UCSD-AML1 (cell line): ENCODE measurements around the gene TESMIN.
A peak's percentile ranks its signal among the peaks of the same experiment; 100 is the strongest.

Experiments used
- DNase-seq: peaks from one replicate; lab custom pipeline; 2025; ENCODE audit not compliant: unreplicated experiment; lab: John Stamatoyannopoulos, UW

TESMIN gene

GRCh38 chr11:68685656-68686380, 65.5 kb downstream of the TESMIN start:
- no peak for DNase-seq

- no peak for DNase-seq
Observed at GRCh38 chr11:68684385-68685356, 66.6 kb downstream of the TESMIN start, which contains the start of gene GAL. TSS of gene GAL (plus strand) at chr11:68684544. CDS start at chr11:68684924, 380 bp downstream.

GRCh38 chr11:68683536-68684384, 67.6 kb downstream of the TESMIN start:
- DNase-seq: no peak

GRCh38 chr11:68683121-68683520, 68.2 kb downstream of the TESMIN start:
- DNase-seq: no peak

- no peak for DNase-seq
Observed at GRCh38 chr11:68682531-68682961, 68.8 kb downstream of the TESMIN start.

DNA sequence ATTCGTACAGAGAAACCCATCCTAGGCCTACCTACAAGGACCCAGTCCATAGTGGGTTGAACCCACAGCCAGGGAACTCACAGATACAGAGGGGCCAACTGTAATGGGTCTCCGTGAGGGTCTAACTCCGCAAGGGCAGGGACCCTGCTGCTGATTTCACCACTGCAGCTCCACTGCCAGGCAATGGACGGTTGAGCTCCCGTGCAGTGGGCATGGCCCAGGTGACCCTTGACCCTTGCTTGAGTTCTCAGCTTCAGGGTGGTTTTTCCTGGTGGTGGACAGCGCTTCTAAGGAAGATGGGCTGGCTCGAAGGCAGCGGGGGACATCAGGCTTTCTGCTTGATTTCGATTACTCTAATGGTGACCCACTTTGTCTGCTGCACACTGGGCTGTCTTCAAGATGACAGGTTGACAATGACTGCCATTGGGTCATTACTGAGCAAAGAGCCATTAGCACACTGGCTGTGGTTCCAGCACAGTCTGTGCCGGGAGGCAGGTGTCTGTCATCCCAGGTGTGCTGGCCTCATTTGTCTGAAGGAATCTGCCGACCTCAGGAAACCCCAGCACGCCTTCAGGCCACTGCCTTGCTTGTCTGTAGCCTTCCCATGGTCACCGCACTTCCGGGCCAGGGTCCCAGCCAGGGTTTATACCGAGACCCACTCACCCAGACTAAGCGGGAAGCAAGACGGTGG, 70.6 kb downstream of the TESMIN start:
- DNase-seq: no peak

- no peak for DNase-seq
Observed at GRCh38 chr11:68678031-68678441, 73.3 kb downstream of the TESMIN start.

DNA sequence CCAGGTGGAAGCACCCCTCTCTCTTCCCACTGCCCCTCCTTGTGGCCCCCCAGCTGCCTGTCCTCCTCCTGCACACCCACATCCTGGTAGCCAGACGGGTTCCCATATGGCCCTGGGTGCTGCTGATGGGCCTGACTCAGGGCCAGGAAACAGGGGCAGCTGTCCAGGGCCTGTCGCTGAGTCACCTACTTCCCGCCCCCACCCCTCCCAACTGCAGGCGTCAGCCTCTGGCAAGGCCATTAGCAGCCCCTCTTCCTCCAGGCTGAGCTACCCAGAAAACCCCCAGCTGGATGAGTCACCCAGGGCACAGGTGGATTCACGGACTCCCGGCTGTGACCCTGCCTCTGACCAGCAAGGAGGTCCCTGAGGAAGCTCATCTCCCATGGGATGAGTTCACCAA, 73.9 kb downstream of the TESMIN start:
- peak; percentile 28 for DNase-seq

DNA sequence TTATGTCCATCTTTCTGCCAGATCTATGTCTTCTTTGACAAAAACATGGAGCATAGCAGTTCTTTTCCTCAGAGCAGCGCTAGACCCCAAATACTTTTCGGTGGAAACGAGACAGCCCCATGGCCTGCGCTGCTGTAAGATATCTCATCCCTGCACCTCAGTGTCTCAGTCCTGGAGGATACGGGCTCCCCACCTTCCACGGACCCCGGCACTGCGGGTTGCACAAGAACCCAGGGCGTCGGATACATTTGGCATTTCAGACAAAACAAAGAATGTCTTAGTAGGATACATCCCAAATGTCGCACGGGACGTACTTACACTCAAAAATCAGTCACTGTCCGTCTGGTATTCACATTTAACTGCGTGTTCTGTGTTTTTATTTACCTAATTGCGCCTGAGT, 76.9 kb downstream of the TESMIN start:
- DNase-seq: no peak

DNA sequence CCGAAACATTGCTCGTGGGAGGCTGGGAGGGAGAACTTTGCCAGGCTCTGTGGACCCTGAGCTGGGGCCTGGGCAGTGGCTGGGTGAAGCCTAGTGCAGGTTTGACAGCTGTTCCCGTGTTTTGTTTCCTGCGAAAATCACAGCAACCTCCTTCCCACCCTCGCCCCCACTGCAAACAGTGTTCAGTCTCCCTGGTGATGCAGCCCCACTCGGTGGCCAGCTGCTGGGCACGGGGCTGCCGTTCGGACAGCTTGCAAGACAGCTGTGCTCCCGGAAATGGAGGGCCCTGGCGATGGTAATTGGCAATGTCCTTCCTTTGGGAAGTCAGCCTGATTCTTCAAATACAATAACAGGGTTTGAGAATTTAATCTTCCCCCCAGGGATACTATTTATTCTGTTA, 77.3 kb downstream of the TESMIN start:
- no peak for DNase-seq

GRCh38 chr11:68673306-68673945, 77.9 kb downstream of the TESMIN start:
- DNase-seq: no peak

DNA sequence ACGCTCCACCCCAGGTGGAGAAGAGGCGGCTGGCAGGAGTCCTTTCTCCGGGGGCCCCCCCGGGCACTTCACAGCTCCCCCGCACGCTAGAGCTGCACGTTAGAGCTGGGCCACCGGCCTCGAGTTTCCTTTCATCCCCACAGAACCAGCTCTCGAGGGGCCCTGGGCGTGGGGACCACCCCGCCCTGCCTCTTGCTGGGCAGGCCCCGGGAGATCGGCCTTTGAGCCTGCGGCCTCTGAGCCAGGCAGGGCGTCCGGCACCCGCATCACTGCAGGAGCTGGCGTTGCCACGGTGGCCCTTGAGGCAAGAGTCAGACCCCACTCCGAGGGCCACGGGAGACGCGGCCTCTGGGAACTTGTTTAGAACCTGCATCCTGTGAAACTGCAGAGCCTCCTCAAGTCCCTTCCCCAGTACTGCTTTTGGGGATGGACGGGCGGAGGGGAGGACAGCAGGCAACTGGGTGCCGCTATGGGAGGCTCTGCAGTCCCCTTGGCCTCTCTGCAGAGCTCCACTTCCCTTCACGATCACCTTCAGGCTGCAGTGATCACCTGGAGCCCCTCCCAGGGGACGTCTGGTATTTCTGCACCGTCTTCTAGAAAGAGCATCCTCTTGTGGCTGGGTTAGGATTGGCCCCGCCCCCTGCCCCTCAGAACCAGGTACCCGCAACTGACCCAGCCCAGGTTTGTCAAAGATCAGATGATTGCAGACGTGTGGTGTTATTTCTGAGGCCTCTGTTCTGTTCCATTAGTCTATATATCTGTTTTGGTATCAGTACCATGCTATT, 80.9 kb downstream of the TESMIN start:
- DNase-seq: no peak

DNA sequence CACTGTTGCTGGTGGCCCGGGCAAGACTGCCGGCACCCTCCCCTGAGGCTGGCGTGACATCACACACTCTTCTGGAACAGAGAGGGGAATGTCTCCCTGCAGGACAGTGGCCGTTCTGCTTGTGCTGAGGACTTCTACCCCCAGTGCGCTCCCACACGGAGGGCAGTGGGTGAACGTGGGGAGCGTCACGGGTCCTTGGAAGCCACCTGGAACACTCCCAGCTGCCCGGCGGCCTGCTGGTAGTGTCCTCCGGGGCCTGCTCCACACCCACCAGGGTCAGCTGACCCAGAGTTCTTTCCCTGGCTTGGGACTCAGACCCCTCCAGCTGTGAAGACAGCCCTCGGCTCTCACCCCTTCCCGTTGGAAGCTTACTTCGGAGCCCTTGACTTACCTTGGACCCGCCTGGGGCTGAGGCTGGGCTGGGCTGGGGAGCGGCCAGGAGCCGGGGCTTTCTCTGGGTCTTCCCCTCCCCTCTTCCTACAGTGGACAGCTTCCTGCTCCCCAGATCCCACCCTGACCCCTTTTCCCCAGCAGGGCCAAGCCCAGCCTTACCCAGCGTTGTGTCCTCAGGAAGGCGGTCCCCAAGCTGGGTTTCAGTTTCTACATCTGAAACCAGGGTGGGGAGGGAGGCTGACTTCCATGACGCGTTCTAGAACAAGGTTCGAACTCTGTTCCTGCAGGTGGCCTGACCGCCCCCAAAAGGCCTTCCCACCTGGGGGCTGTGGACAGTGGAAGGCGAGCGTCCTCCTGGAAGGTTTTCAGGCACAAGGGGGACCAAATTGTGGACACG, 81.8 kb downstream of the TESMIN start:
- DNase-seq: no peak

DNA sequence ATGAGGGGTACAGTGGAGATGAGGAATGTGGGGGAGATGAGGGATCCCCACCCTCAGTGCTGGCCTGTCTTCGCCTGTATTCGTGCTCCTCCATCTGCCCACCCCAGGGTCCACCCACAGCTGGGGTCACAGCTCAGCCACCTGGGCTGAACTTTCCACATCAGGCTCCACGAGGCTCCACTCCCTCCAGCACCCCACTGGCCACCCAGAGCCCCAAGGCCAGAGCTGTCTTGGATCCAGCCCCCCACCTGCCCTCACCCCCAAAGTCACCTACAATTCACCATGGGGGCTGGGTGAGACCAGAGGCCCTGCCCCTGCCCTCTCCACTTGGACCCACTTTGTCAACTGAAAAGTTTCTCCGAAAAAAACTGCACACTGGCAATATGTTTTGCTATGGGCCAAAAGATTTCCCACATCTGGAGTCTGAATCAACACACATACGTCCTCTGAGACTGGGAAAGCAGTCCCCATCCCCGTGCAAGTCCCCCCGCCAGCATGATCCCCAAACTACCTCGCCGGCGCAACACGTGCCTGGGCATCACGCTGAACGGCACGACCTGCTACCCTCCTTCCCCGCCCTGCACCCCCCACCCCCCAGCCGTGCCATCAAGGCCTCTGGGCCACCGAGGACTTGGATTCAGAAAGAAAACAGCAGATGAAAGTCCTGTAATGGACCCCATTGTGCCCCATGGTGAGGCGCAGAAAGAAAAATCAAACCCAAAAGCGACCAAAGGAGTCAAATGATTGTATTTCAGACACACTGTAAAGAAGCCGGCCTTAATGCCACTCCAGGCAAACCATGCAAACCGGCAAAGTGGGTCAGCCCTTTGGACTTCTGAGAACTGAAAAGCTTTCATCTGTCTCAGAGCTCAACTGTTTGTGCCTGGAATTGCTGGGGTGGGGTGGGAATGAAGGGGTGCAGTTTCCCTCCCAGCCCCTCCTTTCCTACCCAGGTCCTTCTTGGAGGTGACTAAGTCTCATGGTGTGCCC, 83.5 kb downstream of the TESMIN start:
- DNase-seq: no peak

DNA sequence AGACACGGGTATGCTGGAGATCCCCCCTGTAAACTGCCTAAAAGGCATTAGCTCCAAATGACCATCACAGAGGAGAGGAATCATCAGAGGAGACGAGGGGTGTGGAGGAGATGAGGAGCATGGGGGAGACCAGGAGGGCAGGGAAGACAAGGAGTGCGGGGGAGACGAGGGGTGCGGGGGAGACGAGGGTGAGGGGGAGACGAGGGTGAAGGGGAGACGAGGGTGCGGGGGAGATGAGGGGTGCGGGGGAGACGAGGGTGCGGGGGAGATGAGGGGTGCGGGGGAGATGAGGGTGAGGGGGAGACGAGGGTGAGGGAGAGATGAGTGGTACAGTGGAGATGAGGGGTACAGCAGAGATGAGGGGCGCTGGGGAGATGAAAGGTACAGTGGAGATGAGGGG, 84.5 kb downstream of the TESMIN start:
- no peak for DNase-seq

DNA sequence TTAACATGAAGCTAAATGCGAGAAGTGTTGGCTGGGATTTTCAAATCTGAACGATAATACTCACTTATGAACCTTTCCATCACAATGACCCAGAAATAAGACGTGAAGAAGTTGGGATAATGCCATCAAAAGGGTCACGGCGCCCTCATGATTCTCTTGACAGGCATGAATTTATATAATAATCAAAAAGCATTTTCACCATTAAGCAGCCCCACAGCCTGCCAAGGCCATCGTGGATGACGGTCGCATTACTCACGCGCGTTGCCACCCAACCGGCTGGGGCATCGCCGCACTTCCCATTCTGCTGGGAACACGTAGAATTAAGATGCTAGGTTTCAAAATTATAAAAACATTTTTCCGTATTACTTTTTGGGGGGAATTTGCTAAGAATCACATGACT, 85.9 kb downstream of the TESMIN start:
- DNase-seq: no peak

DNA sequence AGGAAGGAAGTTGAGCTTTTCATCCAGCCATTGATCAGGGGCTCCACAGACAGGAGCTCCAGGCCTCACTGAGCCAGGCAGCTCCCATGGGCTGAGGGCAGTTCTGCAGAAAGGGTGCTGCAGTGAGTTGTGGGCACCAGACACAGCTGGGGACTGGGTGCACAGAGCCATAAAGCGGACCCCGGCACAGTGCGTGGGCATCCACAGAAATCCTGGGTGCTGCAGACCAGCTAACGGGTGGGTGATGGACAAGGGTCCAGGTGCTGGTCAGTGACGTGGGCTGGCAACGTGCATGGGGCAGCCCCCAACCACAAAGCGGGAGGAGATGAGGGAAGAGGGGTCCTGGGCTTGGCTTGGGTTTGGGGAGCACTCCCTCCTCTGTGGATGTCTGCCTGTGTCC, 86.4 kb downstream of the TESMIN start:
- DNase-seq: no peak
